HG02798 (cell line): ENCODE data around the gene TM7SF2.

Source experiments
- ATAC-seq: cut with Tn5 transposase; IDR thresholded peaks from one replicate; pipeline ENCODE4 v1.9.1; 2021; ENCODE audit warnings: mild to moderate bottlenecking; ENCODE audit not compliant: unreplicated experiment, poor library complexity

TM7SF2 gene

DNA sequence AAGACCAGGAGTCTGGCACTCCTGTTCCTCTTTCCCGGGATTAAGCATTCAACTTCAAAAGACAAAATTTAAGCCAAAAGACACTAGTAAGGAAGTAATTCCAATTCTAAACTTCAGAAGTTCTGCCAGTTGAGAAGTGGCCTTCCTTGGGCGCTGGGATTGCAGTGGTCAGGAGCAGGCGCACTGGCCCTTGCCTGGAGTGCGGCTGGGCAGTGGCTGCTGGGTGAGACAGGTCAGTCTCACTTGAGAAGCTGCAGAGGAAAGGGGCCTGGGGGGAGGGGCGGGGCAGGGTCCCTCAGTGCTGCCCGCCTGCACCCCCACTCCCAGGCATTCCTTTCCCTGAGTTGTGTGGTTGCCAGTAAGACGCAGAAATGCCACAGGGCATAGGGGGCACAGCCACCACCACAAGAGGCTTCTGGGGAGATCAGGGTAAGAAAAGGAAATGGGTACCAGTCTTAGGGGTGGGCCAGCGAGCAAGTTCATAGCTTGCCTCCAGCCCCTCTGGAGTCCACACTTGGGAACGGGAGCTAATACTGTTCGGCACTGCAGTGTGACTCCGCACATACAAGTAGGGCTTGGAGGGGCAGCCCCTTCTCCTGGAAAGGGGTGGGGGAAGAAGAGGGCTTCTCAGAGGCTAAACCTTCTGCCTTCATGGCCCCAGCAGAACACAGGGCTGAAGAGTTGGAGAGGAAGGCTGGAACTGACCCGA is 16.0 kb downstream of the TM7SF2 start:
- no peak for ATAC-seq

DNA sequence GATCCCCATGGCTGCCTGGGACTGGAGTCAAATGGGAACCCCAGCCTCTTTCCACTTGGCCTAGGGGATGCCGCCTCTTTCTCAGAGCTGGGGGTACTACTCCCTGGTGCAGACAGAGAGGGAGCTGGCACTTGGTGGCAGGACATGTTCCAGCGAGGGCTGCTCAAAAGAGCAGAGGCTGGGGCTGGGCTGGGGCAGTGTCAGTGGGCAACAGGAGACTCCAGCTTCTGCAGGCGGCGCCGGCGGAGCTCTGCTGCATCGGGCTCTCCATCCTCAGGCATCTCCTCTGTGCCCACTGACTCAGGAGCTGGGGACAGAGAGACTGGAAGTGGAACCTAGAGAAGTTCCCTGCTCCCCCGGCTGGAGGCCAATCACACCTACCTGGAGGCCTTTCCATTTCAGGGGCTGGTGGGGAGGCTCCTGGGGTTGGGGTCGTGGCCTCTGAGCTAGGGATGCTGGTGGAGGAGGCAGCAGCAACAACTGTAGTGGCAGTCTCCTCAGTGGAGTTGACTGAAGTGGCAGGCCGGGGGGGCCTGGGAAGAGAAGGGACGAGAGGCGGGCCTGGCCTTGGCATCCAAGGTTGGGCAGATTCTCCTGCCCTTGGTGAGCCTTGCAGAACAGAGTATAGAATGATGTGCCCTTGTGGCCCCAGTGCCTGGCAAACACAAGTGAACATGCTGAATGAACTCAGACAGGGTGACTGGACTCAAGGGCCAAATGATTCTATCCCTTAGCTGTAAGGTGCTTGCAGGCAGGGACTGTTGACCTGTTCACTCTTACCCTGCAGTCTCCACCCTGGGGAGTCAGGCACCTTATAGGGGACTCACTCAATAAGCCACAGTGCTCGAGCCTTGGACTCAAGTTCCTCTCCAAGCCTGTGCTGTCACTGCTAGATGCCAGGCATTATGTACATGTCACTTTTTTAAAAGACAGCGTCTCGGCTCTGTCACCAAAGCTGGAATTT is 16.8 kb downstream of the TM7SF2 start:
- no peak for ATAC-seq

DNA sequence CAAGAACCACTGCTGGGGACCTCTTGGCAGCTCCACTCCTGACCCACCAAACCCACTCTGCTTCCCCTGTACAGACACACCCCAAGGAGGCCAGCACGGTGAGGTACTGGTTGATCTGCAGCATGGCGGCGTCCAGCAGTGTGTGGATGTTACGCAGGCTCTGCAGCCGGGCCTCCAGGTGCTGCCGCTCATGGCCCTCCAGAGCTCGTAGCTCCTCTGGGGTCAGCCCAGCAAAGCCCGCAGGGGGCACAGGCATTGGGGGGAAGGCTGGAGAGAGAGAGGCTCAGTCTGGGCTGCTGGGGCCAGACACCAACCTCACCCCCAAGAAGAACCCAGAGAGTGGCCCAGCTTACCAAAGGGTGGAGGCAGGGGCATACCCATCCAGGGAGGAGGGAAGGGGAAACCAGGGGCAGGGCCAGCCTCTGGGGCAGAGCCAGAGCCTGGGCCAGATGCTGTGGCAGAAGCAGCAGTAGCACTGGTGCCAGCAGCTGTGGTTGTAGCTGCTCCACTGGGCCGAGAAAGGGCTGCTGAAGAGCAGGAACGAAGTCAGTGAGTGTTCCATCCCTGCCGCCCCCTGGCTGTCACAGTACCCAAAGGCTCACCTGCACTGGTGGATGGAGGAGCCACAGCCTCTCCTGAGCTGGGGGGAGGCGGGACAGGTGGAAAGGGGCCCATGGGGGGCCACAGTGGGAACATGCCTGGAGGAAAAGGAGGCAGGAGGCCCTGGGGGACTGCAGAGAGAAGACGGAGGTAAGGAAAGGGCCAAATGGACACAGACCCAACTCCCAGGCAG is 18.2 kb downstream of the TM7SF2 start:
- ATAC-seq = no peak

DNA sequence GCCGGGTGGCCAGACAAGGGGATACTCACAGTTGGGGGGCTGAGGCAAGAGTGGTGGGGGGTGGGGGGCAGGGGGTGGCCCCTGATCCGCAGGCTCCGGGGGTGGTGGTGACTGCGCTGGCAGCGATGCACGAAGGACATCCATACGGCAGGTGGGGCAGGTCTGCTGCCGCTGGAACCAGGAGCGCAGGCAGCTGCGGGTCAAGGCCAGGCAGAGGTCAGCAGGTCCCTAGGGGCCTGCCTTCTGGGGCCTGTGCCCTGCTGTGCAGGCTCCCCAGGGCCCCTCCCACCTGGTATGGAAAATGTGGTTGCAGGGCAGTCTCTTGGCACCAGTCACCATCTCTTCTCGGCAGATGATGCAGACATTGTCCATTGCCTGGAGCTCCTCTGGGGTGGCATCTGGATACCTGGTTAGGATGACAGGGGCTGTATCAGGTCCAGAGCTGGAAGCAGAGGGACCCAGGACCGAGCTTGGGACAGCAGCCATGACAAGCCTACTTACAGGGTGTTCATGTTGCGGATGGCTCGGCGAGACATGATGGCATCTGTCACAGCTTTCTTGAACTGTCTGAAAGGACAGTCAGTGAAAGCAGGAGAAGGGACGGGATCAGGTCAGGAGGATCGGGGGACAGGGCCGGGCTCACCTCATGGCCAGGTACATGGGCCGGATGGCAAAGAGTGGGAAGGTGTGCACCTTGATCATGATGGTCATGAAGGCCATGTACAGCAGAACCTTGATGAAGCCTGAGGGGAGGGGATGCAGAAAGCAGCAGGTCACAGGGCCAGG is 19.2 kb downstream of the TM7SF2 start:
- no peak for ATAC-seq

DNA sequence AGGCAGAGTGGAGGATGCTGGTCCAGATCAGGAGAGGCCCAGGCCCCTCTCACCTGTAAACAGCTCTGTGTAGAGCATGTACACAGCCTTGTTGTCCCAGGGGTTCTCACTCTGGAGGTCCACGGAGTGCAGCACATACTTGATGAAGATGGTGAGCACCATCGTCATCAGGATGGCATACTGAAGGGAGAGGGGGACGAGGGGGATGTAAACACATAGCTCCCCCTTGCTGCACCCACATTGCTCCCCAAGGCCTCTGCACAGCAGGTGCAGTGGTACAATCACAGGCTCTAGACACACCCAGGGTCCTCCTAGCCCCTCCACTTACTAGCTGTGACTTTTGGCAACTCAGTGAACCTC is 19.7 kb downstream of the TM7SF2 start:
- no peak for ATAC-seq

DNA sequence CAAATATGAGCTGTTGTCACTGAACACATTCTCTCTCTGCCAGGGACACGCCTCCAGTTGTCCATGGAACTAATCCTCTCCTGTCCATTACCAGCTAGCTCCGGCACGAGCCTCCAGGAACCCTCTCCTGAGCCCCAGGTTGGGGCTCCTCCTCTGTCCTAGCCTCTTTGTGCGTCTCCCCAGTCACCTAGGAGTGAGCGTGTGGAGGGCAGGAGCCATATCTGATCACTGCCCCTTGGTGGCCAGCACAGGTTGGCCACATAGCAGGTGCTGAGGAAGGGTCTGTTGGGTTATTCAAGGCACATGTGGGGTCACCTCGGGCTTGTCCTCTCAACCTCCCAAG is 20.2 kb downstream of the TM7SF2 start:
- no peak for ATAC-seq

DNA sequence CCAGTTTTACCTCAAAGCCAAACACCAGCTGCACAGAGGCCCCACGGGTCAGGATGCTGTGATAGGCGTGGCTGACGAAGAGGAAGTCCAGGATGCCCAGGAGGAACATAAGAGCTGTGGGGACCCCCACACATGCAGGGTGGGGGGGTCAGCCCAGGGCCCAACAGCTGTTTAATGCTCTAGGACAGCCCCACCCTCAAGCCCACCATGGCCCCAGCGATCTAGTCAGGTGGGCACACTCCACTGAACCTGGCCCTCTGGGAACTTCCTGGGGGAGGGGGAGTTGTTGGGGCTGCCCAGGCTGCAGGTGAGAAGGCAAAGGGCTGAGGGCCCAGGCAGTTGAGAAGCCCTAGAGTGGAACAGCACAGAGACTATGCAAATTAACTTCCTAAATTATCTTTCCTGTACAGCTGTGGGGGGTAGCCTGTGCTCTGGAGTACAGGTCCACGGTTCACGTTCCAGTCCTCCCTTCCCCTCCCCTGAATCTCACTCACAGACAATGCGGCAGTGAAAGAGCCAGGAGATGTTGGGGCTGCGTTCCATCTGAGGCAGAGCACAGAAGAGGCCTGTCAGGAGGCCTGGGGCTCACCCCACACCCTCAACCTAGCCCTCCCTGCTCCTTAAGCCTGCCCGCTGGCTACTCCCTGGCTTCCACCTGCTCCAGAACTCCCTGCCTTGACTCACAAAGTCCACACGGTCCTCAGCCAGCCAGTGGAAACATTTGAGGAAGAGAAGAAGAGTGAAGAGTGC is 20.7 kb downstream of the TM7SF2 start:
- peak; percentile 33 for ATAC-seq

DNA sequence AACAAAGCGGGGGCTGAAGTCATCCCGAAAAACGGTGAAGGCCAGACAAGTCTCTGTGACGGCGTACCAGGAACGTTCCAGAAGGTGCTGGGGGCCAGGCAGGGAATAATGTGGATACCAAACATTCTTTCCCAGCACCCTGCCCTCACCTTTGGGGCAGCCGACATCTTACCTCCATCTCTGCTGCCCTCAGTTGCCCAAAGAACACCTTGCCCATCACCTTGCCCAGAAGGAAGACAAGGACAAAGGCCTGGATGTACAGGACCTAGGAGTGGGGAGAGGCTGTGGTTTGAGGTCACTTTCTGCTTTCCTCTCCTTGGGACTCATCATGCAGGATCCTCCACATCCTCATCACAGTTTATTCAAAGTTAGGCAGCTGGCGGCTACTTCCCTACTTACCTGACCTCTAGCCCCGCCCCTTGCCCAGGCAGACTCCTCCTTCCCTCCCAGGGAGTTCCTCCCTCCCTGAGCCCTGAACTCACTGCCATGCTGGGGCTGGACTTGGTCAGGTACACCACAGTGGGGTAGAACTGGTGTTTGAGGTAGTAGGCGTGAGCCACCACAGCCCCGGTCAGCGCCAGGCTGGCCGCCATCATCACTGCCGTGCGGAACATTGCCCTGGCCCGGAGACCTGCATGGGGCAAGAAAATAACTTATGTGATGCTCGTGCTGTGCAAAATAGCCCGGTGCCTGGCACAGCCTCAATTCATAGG is 21.5 kb downstream of the TM7SF2 start:
- peak; percentile 24 for ATAC-seq

DNA sequence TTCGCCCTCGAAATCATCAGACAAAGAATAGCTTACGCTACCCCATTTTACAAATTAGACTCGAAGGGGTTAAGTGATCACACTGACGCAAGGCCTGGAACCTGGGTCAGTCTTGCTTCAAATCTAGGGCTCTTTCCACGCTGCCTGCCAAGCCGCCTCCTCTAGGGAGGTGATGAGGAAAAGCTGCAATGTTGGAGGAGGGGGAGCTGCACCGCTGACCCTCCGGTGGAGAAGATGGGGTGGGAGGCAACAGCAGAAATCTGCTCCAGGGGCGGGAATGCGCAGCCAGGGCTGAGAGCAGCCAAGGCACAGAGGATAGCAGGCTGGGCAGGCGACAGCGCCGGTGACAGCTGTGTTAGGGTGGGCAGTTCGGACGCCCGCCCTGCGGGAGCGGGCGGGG is 22.1 kb downstream of the TM7SF2 start:
- no peak for ATAC-seq

DNA sequence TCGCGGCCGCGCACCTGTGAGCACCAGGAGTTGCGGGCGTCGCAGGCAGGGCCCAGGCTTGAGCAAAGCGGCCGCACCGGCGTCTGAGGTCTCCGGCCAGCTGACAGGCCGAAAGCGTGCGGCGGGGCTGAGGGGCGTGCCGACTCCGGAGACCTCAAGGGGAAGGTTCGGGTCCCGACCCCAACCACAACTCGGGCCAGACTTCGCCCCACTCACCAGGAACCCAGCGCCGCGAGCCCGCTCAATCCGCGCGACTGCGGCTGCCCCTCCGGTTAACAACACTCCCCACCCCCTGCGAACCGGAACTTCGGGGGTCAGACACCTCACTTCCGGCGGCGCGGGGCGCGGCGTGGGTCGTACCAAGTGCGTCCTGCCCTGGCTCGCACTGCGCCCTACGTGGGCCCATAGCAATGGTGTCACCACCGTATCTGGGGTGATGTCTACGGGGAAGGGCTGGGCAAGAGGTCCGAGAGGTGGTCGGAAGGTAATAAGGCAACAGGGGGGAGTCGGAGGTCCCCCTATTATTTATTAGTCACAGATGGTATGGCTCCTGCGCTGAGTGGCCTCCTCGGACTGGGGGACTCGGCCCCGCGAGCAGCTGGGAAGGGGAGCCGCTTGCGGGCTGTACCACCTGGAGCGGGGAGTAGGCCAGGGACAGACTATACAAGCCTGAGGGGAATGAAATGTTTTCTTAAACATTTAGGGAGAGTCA is 22.7 kb downstream of the TM7SF2 start, which contains the start of gene SYVN1:
SYVN1 (minus strand) TSS at position 280 of the 712 bp plus-strand sequence. CDS start 918 bp downstream, outside the sequence.
- peak; percentile 66 for ATAC-seq

DNA sequence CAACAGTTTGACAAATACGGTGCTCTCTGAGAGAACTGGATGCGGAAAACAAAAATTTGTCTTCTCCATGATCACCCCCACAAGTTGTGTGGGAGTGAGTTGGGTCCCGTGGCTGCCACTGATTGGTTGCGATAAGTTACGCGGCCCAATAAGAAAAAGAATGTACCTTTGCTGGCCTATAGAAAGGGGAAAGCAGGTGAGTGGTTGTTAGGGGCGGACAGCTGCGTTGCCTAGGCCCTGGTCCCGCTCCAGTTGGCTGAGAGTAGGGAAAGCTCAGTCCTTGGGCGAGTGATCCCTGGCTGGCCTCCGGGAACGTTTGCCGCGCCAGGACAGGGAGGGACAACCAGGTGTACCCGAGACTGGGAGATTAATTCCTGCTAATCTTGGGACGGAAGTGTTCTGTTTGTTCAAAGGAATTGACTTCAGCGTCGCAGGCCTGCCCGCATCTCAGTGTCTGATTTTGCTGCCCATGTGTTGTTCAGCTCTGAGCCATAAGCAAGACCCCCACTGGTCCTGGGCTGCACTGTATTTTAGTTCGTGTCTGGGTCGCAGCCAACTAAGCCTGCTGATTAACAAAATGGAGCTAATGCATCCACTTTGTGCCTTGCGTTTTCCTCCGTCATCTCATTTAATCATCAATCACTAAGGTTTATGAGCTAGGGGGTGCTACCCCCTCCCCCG is 23.4 kb downstream of the TM7SF2 start:
- ATAC-seq = peak; percentile 79

DNA sequence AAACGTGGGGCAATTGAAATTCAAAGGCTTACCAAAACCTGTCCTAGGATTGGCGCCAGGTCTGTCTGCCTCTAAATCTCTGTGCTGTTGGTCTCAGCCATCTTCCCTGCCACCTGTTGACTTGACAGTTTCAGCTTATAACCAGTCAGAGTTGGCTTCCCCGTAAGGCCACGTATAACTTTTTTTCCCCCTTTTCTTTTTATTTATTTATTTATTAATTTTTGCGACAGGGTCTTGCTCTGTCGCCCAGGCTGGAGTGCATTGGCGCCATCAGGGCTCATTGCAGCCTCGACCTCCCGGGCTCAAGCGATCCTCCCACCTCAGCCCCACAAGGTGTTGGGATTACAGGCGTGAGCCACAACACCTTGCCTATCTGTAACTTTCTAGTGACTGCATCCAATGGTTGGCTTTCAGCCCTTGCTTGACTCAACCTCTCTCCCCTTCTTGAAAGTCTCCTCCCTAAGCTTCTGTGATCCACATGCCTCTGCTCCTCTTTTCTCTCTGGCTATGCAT is 24.0 kb downstream of the TM7SF2 start:
- ATAC-seq = no peak

DNA sequence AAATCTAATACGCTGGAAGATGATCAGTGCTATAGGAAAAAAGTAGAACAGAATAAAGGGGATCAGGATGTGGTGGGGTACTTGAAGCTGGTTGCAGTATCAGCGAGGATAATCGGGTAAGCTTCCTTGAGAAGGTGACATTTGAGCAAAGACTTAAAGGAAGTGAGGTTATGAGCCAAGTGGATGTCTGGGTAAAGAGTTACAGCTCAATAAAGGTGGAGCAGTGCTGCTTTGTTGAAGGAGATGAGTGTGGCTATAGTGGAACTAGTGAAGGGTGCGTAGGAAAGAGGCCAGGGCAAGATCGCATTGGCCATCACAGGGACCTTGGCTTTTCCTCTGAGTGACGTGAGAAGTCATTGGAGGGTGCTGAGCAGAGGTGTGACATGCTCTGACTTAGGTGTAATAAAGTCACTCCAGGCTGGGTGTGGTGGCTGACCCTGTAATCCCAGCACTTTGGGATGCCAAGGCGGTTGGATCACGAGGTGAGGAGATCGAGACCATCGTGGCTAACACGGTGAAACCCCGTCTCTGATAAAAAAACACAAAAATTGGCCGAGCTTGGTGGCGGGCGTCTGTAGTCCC is 24.9 kb downstream of the TM7SF2 start:
- ATAC-seq = no peak

DNA sequence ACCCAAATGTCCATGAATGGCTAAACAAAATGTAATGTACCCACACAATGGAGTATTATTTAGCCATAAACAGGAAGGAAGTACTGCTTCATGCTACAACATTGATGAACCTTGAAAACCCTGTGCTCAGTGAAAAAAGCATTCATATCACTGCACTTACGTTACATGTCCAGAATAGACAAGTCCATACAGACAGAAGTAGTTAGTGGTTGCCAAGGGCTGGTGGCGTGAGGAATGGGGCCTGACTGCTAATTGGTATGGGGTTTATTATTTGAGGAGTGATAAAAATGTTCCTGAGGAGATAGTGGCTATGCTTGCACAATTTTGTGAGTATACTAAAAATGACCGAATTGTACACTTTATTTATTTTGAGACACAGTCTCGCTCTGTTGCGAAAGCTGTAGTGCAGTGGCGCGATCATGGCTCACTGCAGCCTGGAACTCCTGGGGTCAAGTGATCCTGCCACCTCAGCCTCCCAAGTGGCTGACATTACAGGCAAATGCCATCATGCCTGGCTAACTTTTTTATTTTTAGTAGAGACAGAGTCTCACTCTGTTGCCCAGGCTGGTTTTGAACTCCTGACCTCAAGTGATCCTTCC is 30.3 kb downstream of the TM7SF2 start:
- no peak for ATAC-seq

DNA sequence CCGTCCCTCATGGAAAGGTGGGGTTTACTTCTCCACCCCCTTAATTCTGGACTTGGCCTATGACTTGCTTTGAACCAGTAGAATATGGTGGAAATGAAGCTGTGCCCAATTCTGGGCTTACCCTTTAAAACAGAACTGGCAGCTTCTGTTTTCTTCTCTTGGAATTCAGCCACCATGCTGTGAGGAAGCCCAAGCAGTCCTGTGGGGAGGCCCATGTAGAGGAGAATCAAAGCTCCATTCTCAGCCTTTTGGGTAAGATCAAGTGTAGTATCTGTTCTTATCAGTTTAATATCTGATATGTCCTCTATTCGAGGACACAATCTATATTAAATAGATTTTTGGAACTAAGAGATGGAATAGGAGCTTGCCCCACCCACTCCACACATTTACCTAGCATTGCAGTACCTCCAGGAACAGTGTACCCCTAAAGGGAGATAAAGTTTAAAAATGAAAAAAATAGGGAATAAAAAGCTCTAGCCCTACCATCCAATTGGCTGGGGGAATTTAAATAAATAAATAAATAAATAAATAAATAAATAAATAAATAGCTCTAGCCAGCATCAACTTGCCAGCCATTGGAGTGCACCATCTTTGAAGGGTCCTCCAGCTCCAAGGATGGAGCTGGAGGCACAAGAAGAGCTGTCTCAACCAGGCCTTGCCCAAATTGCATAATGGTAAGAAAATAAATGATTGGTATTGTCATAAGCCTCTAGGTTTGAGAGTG is 35.8 kb downstream of the TM7SF2 start:
- no peak for ATAC-seq

DNA sequence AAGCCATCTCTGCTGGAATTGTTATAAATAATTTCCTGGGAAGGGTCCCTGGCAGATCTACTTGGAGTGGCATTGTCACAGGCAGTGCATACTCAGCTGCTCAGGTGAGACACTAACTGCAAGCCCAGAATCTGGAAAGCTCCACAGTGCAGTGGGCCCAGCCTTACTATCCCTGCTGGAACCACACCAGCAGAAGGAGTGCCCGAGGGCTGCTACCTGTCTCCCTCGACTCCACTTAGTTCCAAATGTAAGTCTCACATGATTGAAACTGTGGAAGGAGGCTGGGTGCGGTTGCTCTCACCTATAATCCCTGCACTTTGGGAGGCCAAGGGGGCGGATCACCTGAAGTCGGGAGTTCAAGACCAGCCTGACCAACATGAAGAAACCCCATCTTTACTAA is 37.0 kb downstream of the TM7SF2 start:
- no peak for ATAC-seq
